MM.1S (cell line): ENCODE measurements around the gene MIPEP.

Source experiments
- CTCF ChIP-seq: fragments of 300-600 bp; sonication (generic); IDR thresholded peaks from 2 replicates; pipeline ENCODE4 v1.5.1; 2016; ENCODE audit warnings: antibody characterized with exemption, low read length, mixed read lengths
- EZH2 ChIP-seq: fragments of 300-600 bp; sonication (generic); optimal IDR thresholded peaks from 2 replicates; pipeline ENCODE3; 2017; ENCODE audit warnings: low read depth, mild to moderate bottlenecking, antibody characterized with exemption, low read length, mixed read lengths

GRCh38 chr13:23919006-23919405 lies 29.8 kb upstream of the MIPEP start:
- no peak for TF ChIP-seq CTCF
- no peak for TF ChIP-seq EZH2
